Ovary (tissue), 3 donors: ENCODE measurements around the gene CPNE4.

Experiments used
- EP300 ChIP-seq: sonication (generic); formaldehyde crosslinking; IDR thresholded peaks from one replicate; pipeline ENCODE4 v1.6.1; 2017; ENCODE audit warnings: antibody characterized with exemption
- POLR2A ChIP-seq: fragments of 450-650 bp; IDR thresholded peaks from one replicate; pipeline ENCODE4 v1.6.1; 2017; ENCODE audit warnings: antibody characterized with exemption, mild to moderate bottlenecking, moderate library complexity
- TF ChIP-seq, protein P1 (sequence below), 3 donors: fragments of 450-650 bp in 2 of 3; fragments of 200-600 bp in 1 of 3; IDR thresholded peaks; one replicate each; pipeline versions ENCODE4 v1.5.1 to v1.8.0; 2016 to 2022; ENCODE audit warnings: antibody characterized with exemption in 3 of 3, mild to moderate bottlenecking in 1 of 3
- donor health status: DM: no; HTN: no; CAD: no.

DNA sequence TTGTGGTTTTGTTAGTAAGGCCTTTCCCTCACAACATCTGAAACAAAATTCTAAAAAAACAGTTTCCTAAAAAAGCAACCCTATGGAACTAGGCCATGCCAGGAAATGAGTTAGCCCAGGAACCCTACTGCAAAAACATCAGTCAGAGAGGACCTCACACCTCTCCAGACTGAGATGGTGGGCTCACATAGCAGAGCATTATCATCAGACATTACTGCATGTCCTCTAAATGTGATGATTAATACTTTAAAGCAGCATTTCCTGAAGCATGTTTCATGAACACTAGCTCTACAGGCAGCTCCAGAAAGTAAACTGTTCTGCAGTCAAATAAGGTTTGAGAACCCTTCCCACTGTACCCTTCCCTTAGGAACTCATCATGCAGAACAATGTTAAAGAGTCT lies 299.7 kb downstream of the CPNE4 start:
- TF ChIP-seq, protein P1, sequence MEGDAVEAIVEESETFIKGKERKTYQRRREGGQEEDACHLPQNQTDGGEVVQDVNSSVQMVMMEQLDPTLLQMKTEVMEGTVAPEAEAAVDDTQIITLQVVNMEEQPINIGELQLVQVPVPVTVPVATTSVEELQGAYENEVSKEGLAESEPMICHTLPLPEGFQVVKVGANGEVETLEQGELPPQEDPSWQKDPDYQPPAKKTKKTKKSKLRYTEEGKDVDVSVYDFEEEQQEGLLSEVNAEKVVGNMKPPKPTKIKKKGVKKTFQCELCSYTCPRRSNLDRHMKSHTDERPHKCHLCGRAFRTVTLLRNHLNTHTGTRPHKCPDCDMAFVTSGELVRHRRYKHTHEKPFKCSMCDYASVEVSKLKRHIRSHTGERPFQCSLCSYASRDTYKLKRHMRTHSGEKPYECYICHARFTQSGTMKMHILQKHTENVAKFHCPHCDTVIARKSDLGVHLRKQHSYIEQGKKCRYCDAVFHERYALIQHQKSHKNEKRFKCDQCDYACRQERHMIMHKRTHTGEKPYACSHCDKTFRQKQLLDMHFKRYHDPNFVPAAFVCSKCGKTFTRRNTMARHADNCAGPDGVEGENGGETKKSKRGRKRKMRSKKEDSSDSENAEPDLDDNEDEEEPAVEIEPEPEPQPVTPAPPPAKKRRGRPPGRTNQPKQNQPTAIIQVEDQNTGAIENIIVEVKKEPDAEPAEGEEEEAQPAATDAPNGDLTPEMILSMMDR (IDR thresholded peaks at IDR 0.05) = no peak
- TF ChIP-seq EP300 = no peak
- TF ChIP-seq POLR2A = no peak
